NCI-H82 treated with DMSO at 0.1 percent for 48 hours (cell line): ENCODE measurements around the gene SYP.
A peak's percentile ranks its signal among the peaks of the same experiment; 100 is the strongest.
"Not testable (repeated sequence)": the region's sequence is repeated elsewhere in the genome, so short reads cannot be mapped to it uniquely, and the experiment has no call there.

Experiments
- DNase-seq: peaks from one replicate; lab custom pipeline; 2025; ENCODE audit not compliant: unreplicated experiment; lab: John Stamatoyannopoulos, UW

Gene SYP

GRCh38 chrX:49171752-49172279 is 28.2 kb downstream of the SYP start, which contains the start of gene PLP2:
Gene PLP2 (plus strand): TSS chrX:49171898. CDS start chrX:49172001, 103 bp downstream.
- no peak for DNase-seq

DNA sequence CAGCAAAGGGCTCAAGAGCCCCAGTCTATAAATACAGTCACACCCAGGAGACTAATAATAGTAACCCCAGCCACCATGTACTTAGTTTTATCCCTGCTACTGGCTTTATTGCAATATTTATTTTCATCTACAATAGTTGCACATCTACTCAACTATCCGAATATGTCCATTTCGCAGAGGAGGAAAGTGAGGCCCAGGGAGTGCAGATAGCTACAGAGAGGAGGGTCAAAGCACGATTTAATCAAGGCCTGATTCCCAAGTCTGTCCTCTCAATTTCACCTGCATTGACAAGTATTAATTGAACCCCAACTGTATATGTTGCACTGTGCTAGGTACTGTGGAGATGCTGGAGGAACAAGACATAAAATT is 32.3 kb downstream of the SYP start:
- no peak for DNase-seq

GRCh38 chrX:49166914-49167739 is 32.9 kb downstream of the SYP start:
- DNase-seq: no peak

DNA sequence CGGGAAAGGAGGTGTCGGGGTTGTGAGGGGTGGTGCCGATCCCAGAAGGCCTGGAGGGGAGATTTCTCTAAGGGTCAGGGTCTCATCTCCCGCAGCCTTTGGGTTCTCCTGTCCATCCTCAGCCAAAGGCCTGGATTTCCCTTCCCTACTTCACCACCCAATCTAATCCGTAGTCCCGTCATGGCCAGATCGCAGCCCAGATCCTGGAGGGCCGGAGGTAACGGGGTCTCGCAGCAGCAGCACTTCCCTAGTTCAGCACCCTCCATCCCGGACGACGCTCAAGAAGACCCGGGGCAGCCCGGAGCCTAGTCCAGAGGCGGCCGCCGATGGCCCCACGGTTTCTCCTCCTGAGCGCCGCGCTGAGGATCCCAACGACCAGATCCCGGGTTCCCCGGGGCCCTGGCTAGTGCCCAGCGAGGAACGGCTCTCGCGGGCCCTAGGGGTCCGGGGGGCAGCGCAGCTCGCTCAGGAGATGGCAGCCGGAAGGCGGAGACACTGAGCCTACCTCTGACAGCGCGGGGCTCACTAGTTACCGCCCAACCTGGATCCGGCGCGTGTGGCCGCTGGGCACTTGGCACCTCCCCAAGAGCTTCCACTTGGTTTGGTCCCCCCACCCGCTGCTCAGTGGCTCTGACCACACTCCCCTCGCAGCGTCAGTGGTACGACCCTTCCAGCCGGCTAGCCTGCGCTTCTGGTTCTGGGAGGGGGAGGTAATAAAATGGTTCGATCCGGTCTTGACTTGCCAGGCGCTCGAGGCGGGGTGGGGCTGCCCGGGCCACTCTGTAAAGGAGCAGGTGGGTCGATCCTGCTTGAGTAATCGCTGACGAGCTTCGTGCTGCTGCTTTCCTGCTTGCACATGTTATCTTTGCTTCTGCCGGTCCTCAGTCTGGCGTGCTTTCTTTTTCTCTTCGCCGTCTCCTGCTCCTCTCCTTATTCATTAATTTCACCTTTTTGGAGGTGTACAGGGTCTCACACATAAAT is 33.8 kb downstream of the SYP start:
- no peak for DNase-seq

DNA sequence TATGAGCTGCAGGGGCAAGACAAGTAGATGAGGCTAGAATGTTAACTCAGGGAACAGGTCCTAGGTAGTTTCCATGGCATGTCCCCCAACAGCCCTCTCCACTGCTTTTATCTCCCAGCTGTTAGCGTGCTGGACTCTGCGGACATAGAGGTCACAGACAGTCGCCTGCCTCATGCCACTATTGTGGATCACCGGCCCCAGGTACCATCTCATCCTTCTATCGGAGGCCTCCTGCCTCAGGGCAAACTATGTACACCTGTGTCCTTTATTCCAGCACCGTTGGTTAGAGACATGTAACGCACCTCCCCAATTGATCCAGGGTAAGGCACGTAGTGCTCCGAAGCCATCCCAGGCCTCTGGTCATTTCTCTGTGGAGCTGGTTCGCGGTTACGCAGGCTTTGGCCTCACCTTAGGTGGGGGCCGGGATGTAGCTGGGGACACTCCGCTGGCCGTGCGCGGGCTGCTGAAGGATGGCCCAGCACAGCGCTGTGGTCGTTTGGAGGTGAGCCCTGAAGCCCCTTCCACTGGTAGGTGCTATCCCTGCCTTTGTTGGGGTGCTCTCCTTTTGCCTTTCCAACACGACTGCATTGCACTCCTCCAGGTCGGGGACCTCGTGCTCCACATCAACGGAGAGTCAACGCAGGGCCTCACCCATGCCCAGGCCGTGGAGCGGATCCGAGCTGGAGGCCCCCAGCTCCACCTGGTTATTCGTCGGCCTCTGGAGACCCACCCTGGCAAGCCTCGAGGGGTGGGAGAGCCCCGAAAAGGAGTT is 35.2 kb downstream of the SYP start:
- no peak for DNase-seq

DNA sequence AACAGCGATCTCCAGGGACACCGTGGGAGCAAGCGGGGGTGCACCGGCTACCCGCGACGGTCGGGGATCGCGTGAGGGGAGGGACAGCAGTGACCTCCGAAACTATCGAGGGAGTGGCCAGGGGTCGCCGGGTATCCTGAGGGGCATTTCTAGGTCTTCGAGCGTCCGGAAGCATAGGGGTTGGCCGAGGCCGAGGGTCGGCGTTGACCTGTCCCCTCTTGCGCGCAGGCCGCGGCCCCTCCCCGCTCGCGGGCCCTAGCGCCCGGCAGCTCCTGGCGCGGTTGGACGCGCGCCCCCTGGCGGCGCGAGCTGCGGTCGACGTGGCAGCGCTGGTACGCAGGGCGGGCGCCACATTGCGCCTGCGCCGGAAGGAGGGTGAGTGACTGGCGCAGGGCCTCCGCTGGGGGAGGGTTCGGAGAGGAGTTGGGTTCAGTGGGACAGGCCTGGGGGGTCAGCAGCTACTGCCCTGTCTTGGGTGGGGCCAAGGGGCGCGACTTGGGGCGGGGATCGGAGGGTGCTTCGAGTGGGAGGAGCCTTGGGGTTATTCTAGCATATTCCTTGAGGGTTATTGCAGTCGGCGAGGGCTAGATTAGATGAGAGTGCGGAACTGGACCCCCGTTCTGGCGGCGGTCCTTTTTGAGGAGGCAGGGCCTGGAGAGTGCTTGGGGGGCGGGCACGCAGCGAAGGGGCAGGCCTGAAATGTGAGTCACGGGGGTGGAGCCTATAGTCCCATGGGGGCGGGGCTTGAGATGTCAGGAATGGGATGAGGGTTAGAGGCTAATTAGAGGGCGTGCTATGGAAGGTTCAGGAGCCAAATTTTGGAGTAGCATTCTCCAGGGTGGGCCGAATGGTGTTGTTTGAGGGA is 36.2 kb downstream of the SYP start:
- peak; percentile 64 for DNase-seq

- no peak for DNase-seq
These were observed 37.4 kb downstream of the SYP start, which contains the start of gene MAGIX for GRCh38 chrX:49162620-49163019. Gene MAGIX (plus strand): TSS chrX:49162758. CDS start chrX:49162890, 132 bp downstream.

- DNase-seq: no peak
These were observed 38.4 kb downstream of the SYP start for GRCh38 chrX:49161632-49162031.

DNA sequence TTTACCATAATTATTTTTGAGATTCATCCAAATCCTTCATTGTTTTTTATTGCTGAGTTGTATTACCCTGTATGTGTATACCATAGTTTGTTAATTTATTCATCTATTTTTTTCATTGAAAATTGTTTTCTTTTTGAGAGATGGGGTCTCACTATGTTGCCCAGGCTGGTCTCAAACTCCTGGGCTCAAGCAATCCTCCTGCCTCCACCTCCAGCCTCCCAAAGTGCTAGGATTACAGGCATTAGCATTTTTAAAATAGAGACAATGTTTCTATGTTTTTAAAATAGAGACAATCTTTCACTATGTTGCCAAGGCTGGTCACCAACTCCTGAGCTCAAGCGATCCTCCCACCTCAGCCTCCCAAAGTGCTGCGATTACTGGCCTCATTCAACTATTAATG is 39.1 kb downstream of the SYP start:
- no peak for DNase-seq

DNA sequence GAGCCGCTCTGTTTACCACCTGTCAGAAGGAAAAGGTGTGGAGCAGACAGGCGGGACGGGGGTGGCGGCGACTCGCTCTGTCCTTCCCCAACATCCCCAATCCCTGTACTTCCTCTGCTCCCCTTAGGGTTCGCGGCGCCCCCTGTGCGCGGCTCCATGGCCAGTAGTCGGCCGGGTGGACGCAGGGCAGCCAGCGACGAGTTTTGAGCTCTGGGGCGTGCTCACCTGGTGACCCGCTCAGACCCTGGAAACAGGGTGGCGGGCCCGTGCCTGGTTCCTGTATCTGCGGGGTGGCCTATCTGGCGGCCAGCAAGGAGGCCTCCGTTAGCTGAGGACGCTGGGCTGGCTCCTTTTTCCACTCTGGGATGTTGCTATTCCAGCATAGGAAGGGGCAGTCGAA is 42.8 kb downstream of the SYP start:
- no peak for DNase-seq

GRCh38 chrX:49155900-49156837 is 43.8 kb downstream of the SYP start:
- DNase-seq: peak; percentile 77

DNA sequence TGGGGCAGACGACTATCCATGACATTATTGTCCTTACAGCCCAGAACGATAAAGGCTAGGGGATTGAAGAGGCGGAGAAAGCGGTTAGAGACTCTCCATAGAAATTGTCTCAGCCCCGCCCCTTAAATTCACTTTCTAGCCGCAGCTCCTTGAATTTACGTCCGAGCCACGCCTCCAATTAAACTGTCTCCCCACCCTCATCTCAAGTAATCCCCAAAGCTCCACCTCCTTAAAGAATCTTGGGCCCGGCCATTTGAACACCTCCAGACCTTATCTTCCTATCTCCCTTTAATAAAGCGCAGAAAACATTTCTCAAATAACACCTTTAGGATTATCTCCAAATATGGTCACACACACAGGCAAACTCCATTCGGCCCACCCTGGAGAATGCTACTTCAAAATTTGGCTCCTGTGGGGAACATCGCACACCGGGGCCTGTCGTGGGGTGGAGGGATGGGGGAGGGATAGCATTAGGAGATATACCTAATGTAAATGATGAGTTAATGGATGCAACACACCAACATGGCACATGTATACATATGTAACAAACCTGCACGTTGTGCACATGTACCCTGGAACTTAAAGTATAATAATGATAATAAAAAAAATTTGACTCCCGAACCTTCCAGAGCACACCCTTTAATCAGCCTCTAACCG is 44.6 kb downstream of the SYP start:
- DNase-seq: peak; percentile 70

- no peak for DNase-seq
These were observed 46.5 kb downstream of the SYP start for GRCh38 chrX:49153467-49153866.

- DNase-seq: not testable (repeated sequence)
These were observed 50.7 kb downstream of the SYP start for GRCh38 chrX:49149291-49149690.

DNA sequence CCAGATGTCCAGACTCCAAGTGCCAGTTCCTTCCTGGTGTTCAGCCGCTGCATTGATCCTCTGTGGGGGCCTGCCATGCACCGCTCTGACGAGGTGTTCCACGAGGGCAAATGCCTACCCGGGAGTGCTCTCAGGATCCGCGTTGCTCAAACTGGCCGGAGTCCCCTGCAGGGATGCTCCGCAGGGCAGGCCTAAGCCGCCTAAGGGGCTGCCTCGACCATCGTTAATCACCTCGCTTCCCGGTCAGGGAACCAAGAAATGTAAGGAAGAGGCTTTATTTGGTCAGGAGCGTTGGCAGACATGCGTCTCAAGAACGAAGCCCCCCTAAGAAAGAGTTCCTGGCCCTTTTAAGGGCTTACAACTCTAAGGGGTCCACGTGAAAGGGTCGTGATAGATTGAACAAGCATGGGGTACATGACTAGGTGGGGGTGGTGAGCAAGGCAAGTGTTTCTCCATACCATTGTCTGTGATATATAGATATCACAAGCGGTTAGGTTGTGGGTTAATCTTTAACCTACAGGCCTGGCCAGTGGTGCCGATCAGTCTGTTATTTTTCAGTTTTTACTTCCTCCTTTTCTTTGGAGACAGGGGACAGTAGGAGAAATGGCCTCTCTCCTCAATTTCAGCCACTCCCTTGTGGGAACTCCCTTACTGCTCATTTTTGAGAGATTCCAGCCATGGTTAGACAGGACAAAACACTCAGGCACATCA is 51.4 kb downstream of the SYP start:
- not testable (repeated sequence) for DNase-seq

GRCh38 chrX:49147936-49148335 is 52.1 kb downstream of the SYP start:
- no peak for DNase-seq

GRCh38 chrX:49147282-49147681 is 52.7 kb downstream of the SYP start:
- DNase-seq: no peak

DNA sequence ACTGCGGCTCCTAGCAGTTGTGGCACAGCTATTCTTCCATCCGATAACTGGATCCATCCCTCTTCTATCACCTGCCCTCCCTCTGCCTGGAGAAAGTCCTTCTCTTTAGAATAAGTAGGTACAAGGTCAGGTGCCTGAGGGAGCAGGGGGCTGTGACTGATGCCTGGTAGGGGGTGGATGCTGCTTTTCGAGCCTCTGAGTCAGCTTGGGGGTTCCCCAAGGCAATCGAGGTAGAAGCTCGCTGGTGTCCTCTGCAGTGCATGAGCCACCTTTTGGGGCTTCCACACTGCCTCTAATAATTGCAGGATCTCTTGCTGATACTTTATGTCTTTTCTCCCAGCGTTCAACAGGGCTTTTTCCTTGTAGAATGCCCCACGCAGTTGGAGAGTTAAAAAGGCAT is 56.8 kb downstream of the SYP start:
- DNase-seq: not testable (repeated sequence)
